Keratinocyte (primary cell): ENCODE data around the gene ZDHHC22. TPM values are rescaled to one million over a fixed set of nuclear protein-coding genes. Genes with fewer than 3 reads are reported as not detected.

Source experiments
- DNase-seq: peaks from one replicate; pipeline ENCODE4 v3.0.0-alpha.2; 2011; ENCODE audit warnings: low read depth, missing footprints, low spot score
- FAIRE-seq: peaks from 2 replicates; lab custom pipeline; 2011; peaks lifted over from hg19 to GRCh38; lab: Jason Lieb, UNC
- H2AFZ ChIP-seq: 2 replicates; pipeline ENCODE4 v1.6.0; 2012; ENCODE audit warnings: low read length, control low read depth, inconsistent platforms; ENCODE audit not compliant: control insufficient read depth
- H3K27ac ChIP-seq: 2 replicates; pipeline ENCODE4 v1.5.1; 2011; ENCODE audit warnings: low read length; ENCODE audit not compliant: control insufficient read depth, insufficient read depth
- H3K27me3 ChIP-seq: 3 replicates; pipeline ENCODE4 v1.6.0; 2011; ENCODE audit warnings: low read length; ENCODE audit not compliant: control insufficient read depth, insufficient read depth; ENCODE audit errors: extremely low read depth
- H3K36me3 ChIP-seq, 2 experiments: 2 replicates in 1 of 2; 3 replicates in 1 of 2; pipeline ENCODE4 v1.5.1; 2011; ENCODE audit warnings: low read length in 2 of 2, mild to moderate bottlenecking in 1 of 2; ENCODE audit not compliant: control insufficient read depth in 2 of 2, insufficient read depth in 2 of 2; ENCODE audit errors: extremely low read depth in 1 of 2
- H3K4me1 ChIP-seq: 3 replicates; pipeline ENCODE4 v1.5.1; 2011; ENCODE audit warnings: low read length; ENCODE audit not compliant: control insufficient read depth, insufficient read depth; ENCODE audit errors: extremely low read depth
- H3K4me2 ChIP-seq: 3 replicates; pipeline ENCODE4 v1.6.0; 2011; ENCODE audit warnings: low read depth, low read length; ENCODE audit not compliant: control insufficient read depth, insufficient read depth; ENCODE audit errors: extremely low read depth
- H3K4me3 ChIP-seq, 3 experiments: fragments of 200-600 bp in 1 of 3; sonication (generic) in 1 of 3; 2 replicates in 2 of 3; 3 replicates in 1 of 3; pipeline ENCODE4 v1.5.1; 2011 to 2016; ENCODE audit warnings: low read length in 3 of 3, mild to moderate bottlenecking in 3 of 3, control low read depth in 2 of 3, inconsistent platforms in 1 of 3, low read depth in 1 of 3, mixed read lengths in 1 of 3, mixed run types in 1 of 3, moderate library complexity in 1 of 3; ENCODE audit not compliant: control insufficient read depth in 2 of 3, insufficient read depth in 2 of 3; ENCODE audit errors: extremely low read depth in 1 of 3
- H3K79me2 ChIP-seq: 2 replicates; pipeline ENCODE4 v1.6.0; 2012; ENCODE audit warnings: low read length; ENCODE audit not compliant: control insufficient read depth, insufficient read depth
- H3K9ac ChIP-seq: 3 replicates; pipeline ENCODE4 v1.6.0; 2011; ENCODE audit warnings: low read length; ENCODE audit not compliant: control insufficient read depth, insufficient read depth; ENCODE audit errors: extremely low read depth
- H3K9me1 ChIP-seq: 3 replicates; pipeline ENCODE4 v1.6.0; 2011; ENCODE audit warnings: low read length; ENCODE audit not compliant: control insufficient read depth, insufficient read depth; ENCODE audit errors: extremely low read depth
- H3K9me3 ChIP-seq: 2 replicates; pipeline ENCODE4 v1.5.1; 2012; ENCODE audit warnings: low read depth, low read length; ENCODE audit not compliant: control insufficient read depth
- H4K20me1 ChIP-seq: 3 replicates; pipeline ENCODE4 v1.6.0; 2011; ENCODE audit warnings: low read length; ENCODE audit not compliant: control insufficient read depth, insufficient read depth; ENCODE audit errors: extremely low read depth
- CTCF ChIP-seq, 3 experiments: IDR thresholded peaks in 1 of 3; conservative IDR thresholded peaks in 1 of 3; optimal IDR thresholded peaks in 1 of 3; 2 replicates in 2 of 3; 3 replicates in 1 of 3; pipeline versions ENCODE3 to v1.5.1; 2011; ENCODE audit warnings: low read length in 3 of 3, mild to moderate bottlenecking in 3 of 3, moderate library complexity in 2 of 3, control low read depth in 1 of 3, inconsistent platforms in 1 of 3; ENCODE audit not compliant: insufficient read depth in 2 of 3; ENCODE audit errors: extremely low read depth in 1 of 3
- EZH2 ChIP-seq: IDR thresholded peaks from one replicate; pipeline ENCODE4 v1.6.1; 2012; ENCODE audit warnings: inconsistent platforms, mild to moderate bottlenecking, low read length, moderate library complexity
- dilution Hi-C: fragments of 300-500 bp; cut with MboI; formaldehyde crosslinking; loops from one replicate; pipeline ENCODE4 v1.7.0; 2020; ENCODE audit warnings: low sequenced_read_pairs; ENCODE audit not compliant: extremely low pct_ligation_motif_present
- polyA plus RNA-seq, 5 experiments: library from polyadenylated mRNA; depleted of rRNA in 3 of 5; stranded (reverse) in 3 of 5; stranded (forward) in 1 of 5; unstranded in 1 of 5; fragments of >200 nt; gene quantifications; 1 replicate in 1 of 5; 2 replicates in 3 of 5; 3 replicates in 1 of 5; pipeline versions ENCODE4 v1.2.1 to v1.2.3, GENCODE V29; 2011 to 2012; ENCODE audit warnings: missing spikeins in 2 of 5, low read depth in 1 of 5, low replicate concordance in 1 of 5

The ZDHHC22 gene
- polyA plus RNA-seq, 1 donor (not counting 4 experiments of a cell fraction or from before 2014, with no cell fraction given) = not detected

GRCh38 chr14:77103951-77104350 is 37.6 kb downstream of the ZDHHC22 start:
- H4K20me1 ChIP-seq = no peaks in the 10 kb centered on the region
- DNase-seq (no peak), FAIRE-seq (no peak)
- H3K4me3 ChIP-seq = no peak overlapping the region
- no peak overlapping the region for H3K27ac ChIP-seq
- H3K9me1 ChIP-seq = no peaks in the 10 kb centered on the region
- H3K36me3 ChIP-seq = peaks cover 4% of the 10 kb centered on the region in 2 experiments
- no peaks in the 10 kb centered on the region for H3K9me3 ChIP-seq
- peaks cover 8% of the 10 kb centered on the region for H3K4me1 ChIP-seq
- dilution Hi-C loops = no loop called here
- no peak overlapping the region for H2AFZ ChIP-seq
- TF ChIP-seq EZH2 (no peak), CTCF (optimal IDR thresholded peaks at IDR 0.05 in 1 of 3, IDR thresholded peaks at IDR 0.05 in 1 of 3, conservative IDR thresholded peaks at IDR 0.05 in 1 of 3; ENCODE audit: extremely low read depth in 1 of 3, insufficient read depth in 2 of 3, low read length in 3 of 3) (no peak)
- no peak overlapping the region for H3K9ac ChIP-seq
- no peak overlapping the region for H3K4me2 ChIP-seq
- peaks cover 17% of the 10 kb centered on the region for H3K79me2 ChIP-seq
- no peaks in the 10 kb centered on the region for H3K27me3 ChIP-seq

- H3K9me3 ChIP-seq = no peaks in the 10 kb centered on the region
- no peaks in the 10 kb centered on the region for H4K20me1 ChIP-seq
- no peak overlapping the region for H3K4me3 ChIP-seq
- no peaks in the 10 kb centered on the region for H3K9me1 ChIP-seq
- no peak for FAIRE-seq
- peaks cover 4% of the 10 kb centered on the region in 2 experiments for H3K36me3 ChIP-seq
- TF ChIP-seq EZH2 = no peak
- no peak for TF ChIP-seq CTCF (optimal IDR thresholded peaks at IDR 0.05 in 1 of 3, IDR thresholded peaks at IDR 0.05 in 1 of 3, conservative IDR thresholded peaks at IDR 0.05 in 1 of 3; ENCODE audit: extremely low read depth in 1 of 3, insufficient read depth in 2 of 3, low read length in 3 of 3)
- no peaks in the 10 kb centered on the region for H3K27me3 ChIP-seq
- DNase-seq = no peak
- no peak overlapping the region for H2AFZ ChIP-seq
- no peak overlapping the region for H3K27ac ChIP-seq
- dilution Hi-C loops = no loop called here
- no peak overlapping the region for H3K4me2 ChIP-seq
- H3K79me2 ChIP-seq = peaks cover 22% of the 10 kb centered on the region
- H3K4me1 ChIP-seq = peaks cover 11% of the 10 kb centered on the region
- no peak overlapping the region for H3K9ac ChIP-seq
Measured at GRCh38 chr14:77103475-77103874, 38.1 kb downstream of the ZDHHC22 start.
